H1 (cell line): ENCODE results near the gene LMAN2. TPM values are rescaled to one million over a fixed set of nuclear protein-coding genes. Genes with fewer than 3 reads are reported as not detected.

Source experiments
- SUZ12 ChIP-seq: fragments of 200-600 bp; sonication (generic); IDR thresholded peaks from 2 replicates; pipeline ENCODE4 v1.6.1; 2012; ENCODE audit warnings: mild to moderate bottlenecking, inconsistent platforms, low read length, moderate library complexity, mixed read lengths
- polyA plus RNA-seq, 7 experiments: library from polyadenylated mRNA; depleted of rRNA in 3 of 7; stranded (reverse) in 5 of 7; unstranded in 2 of 7; fragments of >200 nt in 5 of 7; fragments of 200-250 nt in 2 of 7; gene quantifications; 1 replicate in 5 of 7; 2 replicates in 1 of 7; 4 replicates in 1 of 7; pipeline versions ENCODE4 v1.2.1 to v1.2.3, GENCODE V29; 2011 to 2013; ENCODE audit warnings: missing spikeins in 2 of 7, mixed read lengths in 2 of 7
- total RNA-seq: library from RNA; stranded (reverse); fragmentation: NEBNext Ultra II Directional; extraction: Animal tissue kit (Norgen Biotek cat#: 25700); gene quantifications from 2 replicates; pipeline ENCODE4 v1.2.1, GENCODE V29; 2021

LMAN2 gene
- total and polyA plus RNA-seq, 2 of the 8 experiments (the other 6 are each of a cell fraction or from before 2014, with no cell fraction given), result 116 to 225 TPM

DNA sequence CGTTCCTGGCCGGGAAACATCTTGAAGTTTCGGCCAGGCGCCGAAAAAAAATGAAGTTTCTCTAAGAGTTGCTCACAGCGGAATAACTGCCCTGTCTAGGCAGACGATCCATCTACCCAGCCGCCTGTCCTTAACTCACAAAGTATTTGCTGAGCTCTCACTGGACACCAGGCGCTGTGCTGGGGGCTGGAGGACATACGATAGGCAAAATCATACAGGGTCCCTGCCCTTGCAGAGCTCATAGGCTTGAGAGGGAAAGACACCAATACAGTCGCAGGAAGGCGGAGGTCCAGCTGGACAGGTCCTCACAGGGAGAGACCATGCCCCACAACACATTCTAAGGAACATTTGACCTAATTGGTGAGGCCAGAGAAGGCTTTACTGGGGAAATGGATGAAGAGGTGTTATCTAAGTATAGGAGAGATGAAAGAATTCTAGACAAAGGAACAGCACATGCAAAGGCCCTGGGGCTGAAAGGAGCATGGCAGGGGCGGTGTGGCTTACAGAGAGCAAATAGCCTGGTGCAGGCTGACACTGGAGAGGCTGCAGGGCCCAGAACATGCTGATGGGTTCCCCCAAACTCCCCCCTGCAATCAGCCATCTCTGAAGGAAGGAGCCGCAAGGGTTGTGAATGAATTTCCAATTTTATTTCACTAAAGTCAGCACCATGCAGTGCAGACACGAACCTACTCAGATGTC lies 37.8 kb downstream of the LMAN2 start (continued):
- TF ChIP-seq SUZ12, result no peak
